A549 (cell line): Measurements from ENCODE around the gene RAP1GDS1.

Source experiments
- CHD2 ChIP-seq: fragments of 150-350 bp; IDR thresholded peaks from 2 replicates; pipeline ENCODE4 v1.6.1; 2014; ENCODE audit warnings: low read length; ENCODE audit not compliant: partially characterized antibody
- CTCF ChIP-seq: fragments of >200 bp; sonication (Bioruptor Twin); formaldehyde crosslinking; IDR thresholded peaks from 3 replicates; pipeline ENCODE4 v1.5.1; 2016
- KDM1A ChIP-seq: fragments of 200-600 bp; sonication (generic); IDR thresholded peaks from 2 replicates; pipeline ENCODE4 v1.6.1; 2016; ENCODE audit warnings: low read depth, mild to moderate bottlenecking
- NR3C1 ChIP-seq: fragments of >200 bp; sonication (Bioruptor Twin); formaldehyde crosslinking; IDR thresholded peaks from 3 replicates; pipeline ENCODE4 v1.6.1; 2017

GRCh38 chr4:98385831-98386230, 124.6 kb downstream of the RAP1GDS1 start:
- no peak for TF ChIP-seq CTCF
- no peak for TF ChIP-seq NR3C1
- no peak for TF ChIP-seq CHD2
- TF ChIP-seq KDM1A = no peak
